Gastrocnemius medialis (tissue), 4 donors: ENCODE results near the gene ASIC3.

Source experiments
- POLR2A ChIP-seq, 2 donors: fragments of 450-650 bp; IDR thresholded peaks; one replicate each; pipeline ENCODE4 v1.6.1; 2017; ENCODE audit warnings: antibody characterized with exemption in 2 of 2, mild to moderate bottlenecking in 2 of 2, moderate library complexity in 2 of 2
- TF ChIP-seq, protein P1 (sequence below), 5 experiments: fragments of 450-650 bp in 3 of 5; fragments of 200-600 bp in 2 of 5; sonication (generic) in 2 of 5; IDR thresholded peaks in 4 of 5; conservative IDR thresholded peaks in 1 of 5; 1 replicate in 4 of 5; 2 replicates in 1 of 5; pipeline ENCODE4 v1.5.1; 2016 to 2019; ENCODE audit warnings: antibody characterized with exemption in 5 of 5, mild to moderate bottlenecking in 3 of 5, moderate library complexity in 3 of 5

GRCh38 chr7:151028948-151029501, 19.3 kb upstream of the ASIC3 start:
- TF ChIP-seq POLR2A (IDR thresholded peaks at IDR 0.05) = no peak
- TF ChIP-seq, protein P1, sequence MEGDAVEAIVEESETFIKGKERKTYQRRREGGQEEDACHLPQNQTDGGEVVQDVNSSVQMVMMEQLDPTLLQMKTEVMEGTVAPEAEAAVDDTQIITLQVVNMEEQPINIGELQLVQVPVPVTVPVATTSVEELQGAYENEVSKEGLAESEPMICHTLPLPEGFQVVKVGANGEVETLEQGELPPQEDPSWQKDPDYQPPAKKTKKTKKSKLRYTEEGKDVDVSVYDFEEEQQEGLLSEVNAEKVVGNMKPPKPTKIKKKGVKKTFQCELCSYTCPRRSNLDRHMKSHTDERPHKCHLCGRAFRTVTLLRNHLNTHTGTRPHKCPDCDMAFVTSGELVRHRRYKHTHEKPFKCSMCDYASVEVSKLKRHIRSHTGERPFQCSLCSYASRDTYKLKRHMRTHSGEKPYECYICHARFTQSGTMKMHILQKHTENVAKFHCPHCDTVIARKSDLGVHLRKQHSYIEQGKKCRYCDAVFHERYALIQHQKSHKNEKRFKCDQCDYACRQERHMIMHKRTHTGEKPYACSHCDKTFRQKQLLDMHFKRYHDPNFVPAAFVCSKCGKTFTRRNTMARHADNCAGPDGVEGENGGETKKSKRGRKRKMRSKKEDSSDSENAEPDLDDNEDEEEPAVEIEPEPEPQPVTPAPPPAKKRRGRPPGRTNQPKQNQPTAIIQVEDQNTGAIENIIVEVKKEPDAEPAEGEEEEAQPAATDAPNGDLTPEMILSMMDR (IDR thresholded peaks at IDR 0.05 in 4 of 5, conservative IDR thresholded peaks at IDR 0.05 in 1 of 5) = no peak
